Upper lobe of left lung (tissue), 4 donors: ENCODE data around the gene MYLK.

Experiments used
- CTCF ChIP-seq, 6 experiments: fragments of 450-650 bp in 4 of 6; fragments of 200-600 bp in 2 of 6; sonication (generic) in 2 of 6; IDR thresholded peaks; one replicate each; pipeline ENCODE4 v1.5.1; 2016 to 2019; ENCODE audit warnings: antibody characterized with exemption in 6 of 6
- EP300 ChIP-seq, 4 donors: sonication (generic); formaldehyde crosslinking; IDR thresholded peaks; one replicate each; pipeline ENCODE4 v1.5.1; 2017; ENCODE audit warnings: antibody characterized with exemption in 4 of 4, control low read depth in 2 of 4
- POLR2AphosphoS5 ChIP-seq, 2 donors: sonication (generic); formaldehyde crosslinking; IDR thresholded peaks; one replicate each; pipeline ENCODE4 v1.5.1; 2017; ENCODE audit warnings: antibody characterized with exemption in 2 of 2

GRCh38 chr3:123687286-123687685 is 196.8 kb downstream of the MYLK start:
- TF ChIP-seq CTCF (IDR thresholded peaks at IDR 0.05) (no peak), POLR2AphosphoS5 (IDR thresholded peaks at IDR 0.05) (no peak), EP300 (IDR thresholded peaks at IDR 0.05) (no peak)
